Natural killer cell treated with Interleukin-12 subunit alpha and Interleukin-12 subunit beta and Interleukin-15 and Interleukin-18, amount 100 ng/mL, for 72 hours (primary cell): ENCODE measurements around the gene ZNF841. TPM values are rescaled to one million over a fixed set of nuclear protein-coding genes. Genes with fewer than 3 reads are reported as not detected.

ENCODE experiments used
- ATAC-seq, 2 donors: fragments of 150-1000 bp; cut with Tn5 transposase in 1 of 2; sonication (Bioruptor Pico), chemical (Tn5 transposase) in 1 of 2; 2 replicates each; pipeline ENCODE4 v1.10.0; 2021
- DNase-seq: peaks from one replicate; pipeline ENCODE4 v3.0.0; 2022; ENCODE audit warnings: low spot score
- H3K27ac Mint-ChIP-seq, 2 donors: 1 replicate in 1 of 2; 2 replicates in 1 of 2; pipeline ENCODE4 v1.8.0; 2022; ENCODE audit warnings: mixed read lengths in 2 of 2, mild to moderate bottlenecking in 1 of 2, moderate library complexity in 1 of 2
- H3K27me3 Mint-ChIP-seq, 2 donors: 1 replicate in 1 of 2; 2 replicates in 1 of 2; pipeline ENCODE4 v1.8.0; 2022; ENCODE audit warnings: mixed read lengths in 2 of 2
- H3K36me3 Mint-ChIP-seq: one replicate; pipeline ENCODE4 v1.8.0; 2022; ENCODE audit warnings: mixed read lengths
- H3K4me1 Mint-ChIP-seq, 2 donors: 1 replicate in 1 of 2; 2 replicates in 1 of 2; pipeline ENCODE4 v1.8.0; 2022; ENCODE audit warnings: low read depth in 2 of 2, mixed read lengths in 2 of 2, mild to moderate bottlenecking in 1 of 2
- H3K4me3 Mint-ChIP-seq: one replicate; pipeline ENCODE4 v1.8.0; 2022; ENCODE audit warnings: mixed read lengths
- H3K9me3 Mint-ChIP-seq: 2 replicates; pipeline ENCODE4 v1.8.0; 2022; ENCODE audit warnings: mixed read lengths
- total RNA-seq, 2 donors: library from RNA; stranded (reverse); gene quantifications; one replicate each; pipeline ENCODE4 v1.2.3, GENCODE V29; 2022

Gene ZNF841
- total RNA-seq: 10 to 100 TPM; 36.5 to 43.0 TPM

DNA sequence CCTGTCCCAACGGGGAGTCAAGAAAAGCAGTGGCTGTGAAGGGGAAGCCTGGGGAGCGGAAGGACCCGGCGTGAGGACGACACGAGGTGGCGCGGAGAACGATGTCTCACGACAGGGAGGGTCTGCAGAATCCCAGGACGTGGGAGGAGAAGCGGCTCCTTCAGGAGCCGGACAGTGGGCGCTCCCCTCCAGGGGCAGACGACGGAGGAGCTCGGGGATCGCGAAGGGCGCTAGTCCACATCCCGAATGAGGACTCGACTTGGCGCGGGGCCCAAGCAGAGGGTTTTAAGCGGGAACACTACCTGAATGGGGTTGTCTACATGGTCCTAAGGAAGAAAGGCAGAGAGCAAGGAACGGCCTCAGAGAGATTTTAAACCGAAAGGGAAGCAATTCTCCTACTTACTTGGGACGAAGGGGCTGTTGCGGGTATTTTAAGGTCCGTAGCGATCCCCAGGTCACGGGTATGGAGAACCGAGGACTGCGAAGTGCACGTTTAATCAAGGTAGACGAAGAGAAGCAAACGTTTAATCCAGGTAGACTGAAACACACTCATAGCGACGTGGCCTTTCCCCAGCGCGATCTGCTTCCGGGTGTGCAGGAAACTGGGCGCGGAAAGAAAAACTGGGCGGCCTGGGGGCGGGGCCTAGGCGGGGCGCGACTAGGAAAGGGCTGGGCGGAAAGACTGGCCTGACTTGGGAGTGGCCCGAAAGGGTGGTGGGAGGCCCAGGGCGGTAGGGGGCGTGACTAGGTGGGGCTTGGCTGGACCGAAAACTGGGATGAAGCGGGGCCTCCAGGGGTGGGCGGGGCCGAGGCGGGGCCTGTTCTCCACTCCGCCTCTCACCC, at the start of gene ZNF841:
Gene ZNF841, minus strand, starts transcription at position 594 of the 843 bp plus-strand sequence. CDS start 10,964 bp downstream, outside the sequence.
- no peaks in the 10 kb centered on the region for H3K27me3 Mint-ChIP-seq
- peak within 1 kb of the TSS; percentile 92 to 96 for H3K27ac Mint-ChIP-seq
- ATAC-seq (peak; percentile 98 to 99), DNase-seq (peak; percentile 93)
- H3K9me3 Mint-ChIP-seq: peaks cover 8% of the 10 kb centered on the region
- peaks cover 35 to 37% of the 10 kb centered on the region in 2 donors for H3K4me1 Mint-ChIP-seq
- H3K4me3 Mint-ChIP-seq: peak within 1 kb of the TSS; percentile 99
- peaks cover 63% of the 10 kb centered on the region for H3K36me3 Mint-ChIP-seq

DNA sequence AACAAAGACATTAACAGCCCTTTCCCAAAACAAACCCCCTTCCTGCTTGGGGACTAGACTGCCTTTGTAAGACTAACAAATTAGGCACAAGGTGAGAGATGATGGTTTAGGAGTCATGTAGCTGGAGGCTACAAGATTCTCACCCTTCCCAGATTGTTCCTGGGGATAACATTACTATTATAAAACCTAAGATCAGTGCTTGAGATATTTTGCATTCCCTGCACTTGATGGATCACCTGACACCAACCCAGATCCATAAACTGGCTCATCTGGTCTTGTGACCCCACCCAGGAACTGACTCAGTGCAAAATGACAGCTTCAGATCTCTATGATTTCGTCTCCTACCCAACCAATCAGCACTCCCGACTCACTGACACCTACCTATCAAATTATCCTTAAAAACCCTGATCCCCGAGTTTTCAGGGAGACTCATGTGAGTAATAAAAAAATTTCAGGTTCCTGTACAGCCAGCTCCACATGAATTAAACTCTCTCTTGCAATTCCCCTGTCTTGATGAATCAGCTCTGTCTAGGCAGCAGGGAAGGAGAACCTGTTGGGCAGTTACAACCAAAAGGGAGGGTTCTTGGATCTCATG, 46.5 kb upstream of the ZNF841 start:
- no peak for DNase-seq
- Mint-ChIP-seq H3K4me1 (peaks cover 29 to 31% of the 10 kb centered on the region in 2 donors), H3K27me3 (no peaks in the 10 kb centered on the region), H3K4me3 (no peak overlapping the region), H3K9me3 (peaks cover 2% of the 10 kb centered on the region), H3K36me3 (peaks cover 7% of the 10 kb centered on the region), H3K27ac (no peak overlapping the region)
- ATAC-seq: no peak

DNA sequence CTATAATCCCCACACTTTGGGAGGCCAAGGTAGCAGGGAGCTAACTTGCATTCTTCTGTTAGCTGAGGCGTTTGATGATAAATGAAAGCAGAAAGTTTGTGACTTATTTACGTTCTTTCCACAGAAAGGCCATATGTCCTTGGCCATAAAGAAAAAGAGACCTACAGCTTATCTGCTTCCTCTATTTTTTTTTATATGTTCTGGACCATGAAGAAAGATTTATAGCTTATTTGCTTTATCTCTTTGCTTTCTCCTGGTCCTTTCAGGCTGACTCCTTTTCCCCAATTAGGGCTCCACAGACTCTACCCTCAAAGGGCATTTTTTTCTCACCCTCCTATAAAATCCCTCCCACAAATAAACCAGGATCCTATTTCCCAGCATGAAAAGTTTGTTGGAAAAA, 45.6 kb upstream of the ZNF841 start:
- Mint-ChIP-seq H3K27ac (no peak overlapping the region), H3K27me3 (no peaks in the 10 kb centered on the region), H3K9me3 (peaks cover 2% of the 10 kb centered on the region), H3K4me1 (peaks cover 32 to 34% of the 10 kb centered on the region in 2 donors), H3K4me3 (no peak overlapping the region), H3K36me3 (peaks cover 12% of the 10 kb centered on the region)
- ATAC-seq (no peak), DNase-seq (no peak)

DNA sequence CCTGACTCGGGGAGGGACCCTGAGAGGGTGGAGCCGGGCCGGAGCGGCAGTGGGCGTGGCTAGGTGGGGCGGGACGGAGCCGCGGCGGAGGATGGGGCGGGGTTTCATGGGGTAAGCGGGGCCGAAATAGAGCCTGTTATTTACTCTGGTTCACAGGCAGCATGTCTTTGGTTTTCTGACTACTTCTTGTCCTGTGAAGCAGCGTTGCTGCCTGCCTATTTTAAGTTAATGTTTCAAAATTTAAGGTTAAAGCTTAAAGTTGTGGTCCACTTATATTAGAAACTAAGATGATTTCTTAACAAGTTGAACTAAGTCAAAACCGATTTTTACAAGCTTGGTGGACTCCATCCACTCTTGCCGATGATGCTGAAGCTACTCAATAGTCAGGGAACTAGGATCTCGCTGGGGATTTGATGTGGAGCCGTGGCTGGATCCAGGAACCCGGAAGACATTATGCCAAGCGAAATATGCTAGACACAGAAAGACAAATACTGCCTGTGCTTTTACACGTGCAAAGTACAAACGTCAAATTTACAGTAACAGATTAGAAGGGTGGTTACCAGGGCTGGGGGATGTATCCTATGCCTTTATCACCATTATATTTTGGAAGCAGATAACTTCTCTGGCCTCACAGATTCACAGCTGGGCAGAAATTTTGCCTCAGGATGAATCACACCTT, 44.6 kb upstream of the ZNF841 start:
- DNase-seq (no peak), ATAC-seq (peak; percentile 99 to 100)
- Mint-ChIP-seq H3K4me1 (peaks cover 34 to 35% of the 10 kb centered on the region in 2 donors), H3K27me3 (no peaks in the 10 kb centered on the region), H3K9me3 (peaks cover 3% of the 10 kb centered on the region), H3K4me3 (peak overlapping the region; percentile 99), H3K27ac (peak overlapping the region; percentile 83 to 96), H3K36me3 (peaks cover 17% of the 10 kb centered on the region)

DNA sequence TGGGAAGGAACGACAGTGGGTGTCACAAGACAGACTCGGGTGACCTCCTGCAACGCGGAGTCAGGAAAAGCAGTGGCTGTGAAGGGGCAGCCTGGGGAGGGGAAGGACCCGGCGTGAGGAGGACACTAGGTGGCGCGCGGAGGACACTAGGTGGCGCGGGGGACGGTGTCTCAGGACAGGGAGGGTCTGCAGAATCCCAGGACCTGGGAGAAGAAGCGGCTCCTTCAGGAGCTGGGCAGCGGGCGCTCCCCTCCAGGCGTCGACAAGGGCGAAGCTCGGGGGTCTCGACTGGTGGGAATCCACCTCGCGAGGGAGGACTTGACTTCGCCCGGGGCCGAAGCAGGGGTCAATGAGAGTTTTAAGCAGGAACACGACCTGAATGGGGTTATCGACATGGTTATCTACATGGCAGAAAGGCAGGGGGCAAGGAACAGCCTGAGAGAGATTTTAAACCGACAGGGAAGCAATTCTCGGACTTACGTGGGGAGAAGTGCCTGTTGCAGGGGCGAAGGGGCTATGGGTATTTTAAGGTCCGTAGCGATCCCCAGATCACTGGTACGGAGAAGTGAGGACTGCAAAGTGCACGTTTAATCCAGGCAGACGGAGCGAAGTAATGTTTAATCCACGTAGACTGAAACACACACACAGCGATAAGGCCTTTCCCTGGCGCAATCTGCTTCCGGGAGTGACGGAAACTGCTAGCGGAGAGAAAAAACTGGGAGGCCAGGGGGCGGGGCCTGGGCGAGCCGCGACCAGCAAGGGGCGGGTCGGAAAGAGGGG, 43.9 kb upstream of the ZNF841 start, which contains the start of gene ZNF616:
Gene ZNF616, minus strand, starts transcription at position 687 of the 780 bp plus-strand sequence. CDS start 9,426 bp downstream, outside the sequence.
- peaks cover 34 to 40% of the 10 kb centered on the region in 2 donors for H3K4me1 Mint-ChIP-seq
- peak; percentile 86 to 88 for ATAC-seq
- H3K36me3 Mint-ChIP-seq: peaks cover 22% of the 10 kb centered on the region
- DNase-seq: peak; percentile 97
- H3K27me3 Mint-ChIP-seq: no peaks in the 10 kb centered on the region
- peaks cover 8% of the 10 kb centered on the region for H3K9me3 Mint-ChIP-seq
- peak within 1 kb of the TSS; percentile 83 to 96 for H3K27ac Mint-ChIP-seq
- H3K4me3 Mint-ChIP-seq: peak within 1 kb of the TSS; percentile 99

DNA sequence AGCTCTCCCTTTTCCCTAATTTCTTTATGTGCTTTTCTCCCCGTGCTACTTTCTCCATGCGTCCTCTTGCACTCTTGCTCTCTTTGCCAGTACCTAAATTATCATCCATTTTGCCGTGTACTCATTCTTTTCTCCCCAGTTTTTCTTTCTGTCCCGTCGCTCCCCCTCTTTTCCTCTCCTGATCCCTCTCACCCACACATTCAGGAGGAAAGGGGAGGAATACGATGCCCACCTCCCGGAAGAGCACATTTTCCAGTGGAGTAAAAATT, 43.4 kb upstream of the ZNF841 start:
- Mint-ChIP-seq H3K4me1 (peaks cover 34 to 40% of the 10 kb centered on the region in 2 donors), H3K36me3 (peaks cover 24% of the 10 kb centered on the region), H3K9me3 (peaks cover 8% of the 10 kb centered on the region), H3K27ac (peak overlapping the region; percentile 83 to 96), H3K27me3 (no peaks in the 10 kb centered on the region), H3K4me3 (peak overlapping the region; percentile 99)
- DNase-seq (no peak), ATAC-seq (no peak)

DNA sequence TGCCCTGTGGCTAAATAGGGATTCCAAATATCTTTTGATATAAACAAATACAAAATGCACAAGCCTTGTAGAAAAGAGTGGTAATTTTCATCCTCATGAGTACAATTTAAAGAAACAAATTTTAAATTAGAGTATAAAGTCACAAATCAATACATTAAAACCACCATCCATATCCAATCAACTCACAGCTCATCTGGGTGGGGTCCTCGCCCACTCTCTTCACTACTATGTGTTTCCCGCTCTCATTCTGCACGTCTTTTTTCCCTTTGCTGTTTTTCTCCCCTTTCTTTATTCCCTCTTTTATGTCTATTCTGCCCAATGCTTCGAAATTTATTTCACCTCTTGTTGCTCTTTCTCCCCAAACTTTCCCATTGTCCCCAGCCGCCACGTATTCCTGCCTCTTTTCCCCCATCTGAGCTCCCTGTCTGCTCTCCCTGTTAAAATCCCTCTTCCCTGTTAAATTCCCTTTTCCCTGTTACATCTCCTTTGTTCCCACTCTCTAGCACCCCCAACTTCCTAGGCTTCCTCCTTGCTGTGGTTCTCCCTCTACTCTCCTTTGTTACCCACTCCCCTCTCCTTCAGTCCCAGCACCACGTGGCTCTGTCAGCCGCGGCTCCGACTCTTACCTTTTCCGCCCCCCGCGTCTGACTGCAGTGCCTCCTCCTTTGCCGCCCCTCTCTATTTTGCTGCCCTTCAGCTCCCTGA, 42.9 kb upstream of the ZNF841 start:
- ATAC-seq (no peak), DNase-seq (no peak)
- no peaks in the 10 kb centered on the region for H3K27me3 Mint-ChIP-seq
- H3K4me1 Mint-ChIP-seq: peaks cover 34 to 40% of the 10 kb centered on the region in 2 donors
- H3K9me3 Mint-ChIP-seq: peaks cover 8% of the 10 kb centered on the region
- H3K27ac Mint-ChIP-seq: peak overlapping the region; percentile 83 to 96
- H3K36me3 Mint-ChIP-seq: peaks cover 26% of the 10 kb centered on the region
- H3K4me3 Mint-ChIP-seq: peak overlapping the region; percentile 99

DNA sequence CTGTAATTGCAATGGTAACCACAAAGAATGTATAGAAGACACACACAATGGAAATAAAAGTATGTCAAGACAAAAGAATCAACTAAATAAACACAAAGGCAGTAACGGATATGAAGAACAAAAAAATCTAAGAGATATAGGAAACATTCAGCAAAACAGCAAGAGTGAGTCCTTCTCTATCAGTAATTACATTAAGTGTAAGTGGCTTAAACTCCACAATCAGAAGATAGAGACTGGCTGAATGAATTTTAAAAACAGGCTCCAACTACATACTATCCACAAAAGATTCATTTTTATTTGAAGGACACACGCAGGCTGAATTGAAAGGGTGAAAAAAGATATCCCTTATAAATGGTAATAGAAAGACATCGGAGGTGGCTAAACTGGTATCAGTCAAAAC, 24.7 kb upstream of the ZNF841 start:
- Mint-ChIP-seq H3K4me1 (no peaks in the 10 kb centered on the region), H3K27ac (no peak overlapping the region), H3K9me3 (peaks cover 33% of the 10 kb centered on the region), H3K4me3 (no peak overlapping the region), H3K36me3 (peaks cover 77% of the 10 kb centered on the region), H3K27me3 (no peaks in the 10 kb centered on the region)
- no peak for ATAC-seq
- no peak for DNase-seq

DNA sequence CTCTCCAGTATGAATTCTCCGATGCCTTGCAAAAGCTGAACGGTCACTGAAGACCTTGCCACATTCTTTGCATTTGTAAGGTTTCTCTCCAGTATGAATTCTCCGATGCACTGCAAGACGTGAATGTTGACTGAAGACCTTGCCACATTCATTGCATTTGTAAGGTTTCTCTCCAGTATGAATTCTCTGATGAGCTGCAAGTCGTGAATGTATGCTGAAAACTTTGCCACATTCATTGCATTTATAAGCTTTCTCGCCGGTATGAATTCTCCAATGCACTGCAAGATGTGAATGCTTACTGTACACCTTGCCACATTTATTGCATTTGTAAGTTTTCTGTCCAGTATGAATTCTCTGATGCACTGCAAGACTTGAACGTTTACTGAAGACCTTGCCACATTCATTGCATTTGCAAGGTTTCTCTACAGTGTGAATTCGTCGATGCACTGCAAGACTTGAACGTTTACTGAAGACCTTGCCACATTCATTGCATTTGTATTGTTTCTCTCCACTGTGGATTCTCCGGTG, 20.0 kb upstream of the ZNF841 start:
- Mint-ChIP-seq H3K27me3 (no peaks in the 10 kb centered on the region), H3K36me3 (peaks cover 84% of the 10 kb centered on the region), H3K27ac (no peak overlapping the region), H3K4me3 (no peak overlapping the region), H3K9me3 (peaks cover 41% of the 10 kb centered on the region), H3K4me1 (no peaks in the 10 kb centered on the region)
- DNase-seq (no peak), ATAC-seq (no peak)

DNA sequence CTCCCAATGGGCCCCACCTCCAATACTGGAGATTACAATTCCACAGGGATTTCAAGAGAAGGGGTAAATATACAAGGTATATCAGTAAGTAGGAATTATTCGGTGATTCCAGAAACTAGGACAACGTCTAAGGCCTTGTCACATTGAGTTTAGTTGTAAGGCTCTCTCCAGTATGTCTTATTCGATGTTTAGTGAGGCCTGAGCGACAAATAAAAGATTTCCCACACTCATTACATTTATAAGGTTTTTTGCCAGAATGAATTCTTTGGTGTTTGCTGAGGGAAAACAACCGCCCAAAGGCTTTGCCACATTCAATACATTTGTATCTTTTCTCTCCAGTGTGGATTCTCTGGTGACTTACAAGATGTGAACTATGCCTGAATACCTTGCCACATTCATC, 19.1 kb upstream of the ZNF841 start:
- DNase-seq (no peak), ATAC-seq (no peak)
- Mint-ChIP-seq H3K4me3 (no peak overlapping the region), H3K4me1 (no peaks in the 10 kb centered on the region), H3K27ac (no peak overlapping the region), H3K27me3 (no peaks in the 10 kb centered on the region), H3K36me3 (peaks cover 80% of the 10 kb centered on the region), H3K9me3 (peaks cover 40% of the 10 kb centered on the region)

DNA sequence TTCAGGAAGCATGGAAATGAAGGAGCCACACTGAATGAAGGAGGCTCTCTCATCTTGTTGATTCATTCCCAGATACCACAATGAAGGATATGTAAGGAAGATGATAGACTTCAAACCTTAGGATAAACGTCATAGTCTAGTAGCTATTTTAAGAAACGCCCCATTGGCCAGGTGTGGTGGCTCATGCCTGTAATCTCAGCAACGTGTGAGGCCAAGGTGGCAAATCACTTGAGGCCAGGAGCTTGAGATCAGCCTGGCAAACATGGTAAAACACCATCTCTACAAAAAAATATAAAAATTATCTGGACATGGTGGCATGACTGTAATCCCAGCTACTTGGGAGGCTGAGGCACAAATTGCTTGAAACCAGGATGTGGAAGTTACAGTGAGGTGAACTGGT, 17.1 kb upstream of the ZNF841 start:
- DNase-seq (no peak), ATAC-seq (no peak)
- Mint-ChIP-seq H3K4me3 (no peak overlapping the region), H3K27me3 (no peaks in the 10 kb centered on the region), H3K36me3 (peaks cover 70% of the 10 kb centered on the region), H3K27ac (no peak overlapping the region), H3K4me1 (no peaks in the 10 kb centered on the region), H3K9me3 (peaks cover 35% of the 10 kb centered on the region)

DNA sequence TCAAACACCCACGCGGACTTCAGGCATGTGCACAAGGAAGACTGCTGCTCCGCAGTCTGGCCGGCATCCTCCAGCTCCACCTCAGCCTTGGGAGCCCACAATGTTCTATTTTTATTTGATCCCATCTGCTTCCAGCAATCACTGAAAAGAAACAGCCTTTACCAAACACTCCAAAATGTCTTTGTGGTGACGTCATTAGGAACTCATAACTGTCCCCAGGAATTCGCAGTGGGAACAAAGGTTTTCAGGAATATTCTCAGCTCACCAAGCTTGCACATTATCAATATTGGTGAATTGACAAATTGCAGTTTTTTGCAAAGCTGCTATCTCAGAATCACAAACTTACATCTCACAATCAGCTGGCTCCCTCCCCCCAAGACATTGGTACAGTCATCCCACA, 15.2 kb upstream of the ZNF841 start:
- Mint-ChIP-seq H3K27ac (no peak overlapping the region), H3K9me3 (peaks cover 38% of the 10 kb centered on the region), H3K27me3 (no peaks in the 10 kb centered on the region), H3K36me3 (peaks cover 70% of the 10 kb centered on the region), H3K4me1 (no peaks in the 10 kb centered on the region), H3K4me3 (no peak overlapping the region)
- ATAC-seq (no peak), DNase-seq (no peak)

DNA sequence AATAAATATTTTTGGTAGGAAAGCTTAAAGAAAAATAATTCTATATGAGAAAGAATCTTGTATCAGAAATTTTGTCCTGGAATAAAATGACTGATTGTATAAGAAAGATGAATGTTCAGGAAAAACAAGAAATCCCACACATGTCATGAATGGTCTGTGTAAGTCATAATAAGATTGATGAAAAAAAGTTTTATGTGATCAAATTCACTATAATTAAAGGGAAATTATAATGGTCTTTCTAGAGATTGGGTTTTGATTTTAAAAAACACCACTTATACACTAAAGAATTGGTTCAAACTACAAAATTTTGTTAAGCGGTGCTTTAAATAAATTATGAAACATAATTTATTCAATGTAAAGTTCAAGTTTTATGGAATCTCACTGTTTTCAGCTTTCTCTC, 7.2 kb upstream of the ZNF841 start:
- H3K27ac Mint-ChIP-seq: no peak overlapping the region
- H3K27me3 Mint-ChIP-seq: no peaks in the 10 kb centered on the region
- peaks cover 9% of the 10 kb centered on the region for H3K9me3 Mint-ChIP-seq
- DNase-seq (no peak), ATAC-seq (no peak)
- no peaks in the 10 kb centered on the region for H3K4me1 Mint-ChIP-seq
- H3K4me3 Mint-ChIP-seq: no peak overlapping the region
- H3K36me3 Mint-ChIP-seq: peaks cover 34% of the 10 kb centered on the region
